GM06990 (cell line): Measurements from ENCODE around the gene AUNIP.

ENCODE experiments used
- DNase-seq: peaks from one replicate; pipeline ENCODE4 v3.0.0-alpha.2; 2011; ENCODE audit not compliant: insufficient read length; ENCODE audit errors: extremely low read depth
- H3K27me3 ChIP-seq: replicated peaks from 2 replicates; pipeline ENCODE4 v1.6.0; 2011; ENCODE audit warnings: low read length; ENCODE audit not compliant: control insufficient read depth, insufficient read depth
- H3K36me3 ChIP-seq: 2 replicates; pipeline ENCODE4 v1.5.1; 2011; ENCODE audit warnings: low read length; ENCODE audit not compliant: control insufficient read depth, insufficient read depth
- H3K4me3 ChIP-seq: replicated peaks from 2 replicates; pipeline ENCODE4 v1.5.1; 2011; ENCODE audit warnings: low read depth, mild to moderate bottlenecking, control low read depth, low read length
- CTCF ChIP-seq: IDR thresholded peaks from 2 replicates; pipeline ENCODE4 v1.5.1; 2011; ENCODE audit warnings: low read length, control low read depth, mild to moderate bottlenecking, inconsistent platforms; ENCODE audit not compliant: insufficient read depth, poor library complexity, severe bottlenecking

The AUNIP gene

DNA sequence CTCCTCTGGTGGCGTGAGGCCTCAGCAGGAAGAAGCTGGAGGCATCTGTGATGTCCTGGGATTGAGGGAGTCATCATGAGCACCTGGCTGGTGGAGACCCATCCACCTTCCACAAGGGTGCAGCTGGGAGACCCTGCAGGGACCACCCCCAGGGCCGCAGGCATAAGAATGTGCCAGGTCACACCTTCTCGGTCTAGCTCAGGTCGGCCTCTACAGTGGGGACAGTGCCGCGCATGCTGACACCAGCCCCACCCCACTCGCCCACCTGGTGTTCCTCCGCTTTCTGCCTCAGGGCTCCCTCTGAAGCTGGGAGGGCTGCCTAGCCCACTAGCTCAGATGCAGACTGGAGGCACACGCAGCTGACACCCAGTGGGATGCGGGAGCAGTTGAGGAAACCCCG lies 22.0 kb upstream of the AUNIP start:
- no peak for TF ChIP-seq CTCF
- DNase-seq: no peak
- no peak overlapping the region for H3K4me3 ChIP-seq
- H3K27me3 ChIP-seq: no peaks in the 10 kb centered on the region; the same call in 1 of the 2 replicates
- H3K36me3 ChIP-seq: no peaks in the 10 kb centered on the region

DNA sequence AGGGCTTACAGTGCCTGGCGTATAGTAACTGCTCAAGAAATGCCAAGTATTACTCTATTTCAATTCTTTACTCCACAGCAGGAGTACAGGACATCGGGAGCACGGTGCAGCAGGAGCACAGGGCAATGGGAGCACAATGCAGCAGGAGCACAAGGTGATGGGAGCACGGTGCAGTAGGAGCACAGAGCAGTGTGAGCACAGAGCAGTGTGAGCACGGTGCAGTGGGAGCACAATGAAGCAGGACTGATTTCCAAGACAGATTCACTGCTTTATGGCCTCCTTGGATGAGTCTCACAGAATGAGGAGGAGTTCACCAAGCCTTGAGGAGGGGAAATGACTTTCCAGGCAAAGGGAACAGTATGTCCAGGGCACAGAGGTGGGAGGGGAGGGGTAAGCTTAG lies 21.3 kb upstream of the AUNIP start:
- Histone ChIP-seq H3K36me3 (no peaks in the 10 kb centered on the region), H3K4me3 (no peak overlapping the region), H3K27me3 (no peaks in the 10 kb centered on the region; the same call in 1 of the 2 replicates)
- TF ChIP-seq CTCF: no peak
- no peak for DNase-seq

DNA sequence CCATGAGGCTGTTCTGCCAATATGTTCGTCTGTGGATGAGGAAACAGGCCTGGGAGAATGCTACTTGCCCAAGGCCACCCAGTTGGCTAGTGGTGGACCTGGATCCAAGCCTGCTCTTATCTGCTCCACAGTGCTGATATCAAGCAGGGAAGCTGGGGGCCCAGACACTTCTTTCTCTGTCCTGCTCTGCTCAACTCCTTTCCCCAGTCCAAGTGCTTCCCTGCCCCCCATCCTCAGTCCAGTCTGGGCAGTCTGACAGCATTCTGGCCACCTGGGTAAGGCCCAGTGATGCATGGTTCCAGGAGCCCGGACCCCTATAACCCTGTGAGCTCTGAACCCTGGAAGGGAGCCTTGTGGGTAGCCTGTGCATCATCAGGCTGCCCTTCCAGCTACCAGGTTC lies 20.4 kb upstream of the AUNIP start:
- Histone ChIP-seq H3K4me3 (no peak overlapping the region), H3K27me3 (no peaks in the 10 kb centered on the region; the same call in 1 of the 2 replicates), H3K36me3 (no peaks in the 10 kb centered on the region)
- TF ChIP-seq CTCF: no peak
- DNase-seq: no peak

DNA sequence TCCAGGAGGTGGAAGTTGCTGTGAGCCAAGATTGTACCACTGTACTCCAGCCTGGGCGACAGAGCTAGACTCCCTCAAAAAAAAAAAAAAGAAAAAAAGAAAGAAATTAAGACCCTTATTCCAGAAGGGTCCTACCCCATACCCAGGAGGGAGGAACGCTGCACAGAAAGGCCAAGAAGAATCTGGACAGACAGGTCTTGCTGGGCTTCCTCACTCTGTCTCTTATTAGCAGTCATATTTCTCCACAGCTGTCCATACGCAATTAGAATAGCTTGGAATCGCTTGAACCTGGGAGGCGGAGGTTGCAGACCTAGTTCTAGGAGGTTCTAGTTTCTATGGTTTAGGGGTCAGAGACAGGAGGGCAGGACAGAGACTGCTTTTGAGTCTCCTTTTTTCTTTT lies 19.4 kb upstream of the AUNIP start:
- Histone ChIP-seq H3K27me3 (no peaks in the 10 kb centered on the region; the same call in 1 of the 2 replicates), H3K36me3 (no peaks in the 10 kb centered on the region), H3K4me3 (no peak overlapping the region)
- TF ChIP-seq CTCF: no peak
- DNase-seq: no peak

DNA sequence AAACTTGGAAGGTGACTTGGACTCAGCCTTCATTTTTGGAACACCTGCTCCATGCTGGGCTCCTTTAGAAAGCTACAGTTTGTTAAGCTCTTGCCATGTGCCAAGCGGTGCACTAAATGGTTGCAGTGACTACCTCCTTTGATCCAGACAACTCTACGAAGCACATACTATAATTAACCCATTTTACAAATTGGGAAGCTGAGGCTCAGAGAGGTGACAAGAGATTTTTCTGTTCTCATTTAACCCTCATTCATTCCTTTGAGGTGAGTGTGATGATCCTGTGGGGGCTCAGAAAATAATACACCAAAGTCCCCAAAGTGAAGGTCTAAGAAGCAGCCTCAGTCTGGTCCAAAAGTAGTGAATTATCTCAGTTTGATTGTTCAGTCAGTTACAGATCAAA lies 17.9 kb upstream of the AUNIP start:
- H3K4me3 ChIP-seq: no peak overlapping the region
- no peaks in the 10 kb centered on the region for H3K36me3 ChIP-seq
- H3K27me3 ChIP-seq: no peaks in the 10 kb centered on the region; the same call in 1 of the 2 replicates
- TF ChIP-seq CTCF: no peak
- DNase-seq: no peak

- Histone ChIP-seq H3K27me3 (no peaks in the 10 kb centered on the region; the same call in 1 of the 2 replicates), H3K4me3 (no peak overlapping the region), H3K36me3 (no peaks in the 10 kb centered on the region)
- no peak for DNase-seq
- TF ChIP-seq CTCF: no peak
Measured at GRCh38 chr1:25876693-25877077, 17.4 kb upstream of the AUNIP start.
